Upper lobe of left lung (tissue), 6 donors: ENCODE measurements around the gene PDE1A. TPM values are rescaled to one million over a fixed set of nuclear protein-coding genes. Genes with fewer than 3 reads are reported as not detected.

Experiments
- ATAC-seq, 2 donors: fragments of 200-7000 bp; cut with Tn5 transposase; one replicate each; pipeline ENCODE4 v1.9.1; 2022; ENCODE audit warnings: mild to moderate bottlenecking in 2 of 2, moderate library complexity in 2 of 2; ENCODE audit not compliant: low FRiP score in 2 of 2
- DNase-seq, 2 donors: peaks; one replicate each; pipeline ENCODE4 v3.0.0-alpha.2; 2019 to 2020
- H3K27ac ChIP-seq, 4 donors: fragments of 200-600 bp; sonication (generic); one replicate each; pipeline ENCODE4 v1.5.1; 2016 to 2019
- H3K27me3 ChIP-seq, 4 donors: fragments of 200-600 bp; sonication (generic); one replicate each; pipeline ENCODE4 v1.5.1; 2017 to 2019
- H3K36me3 ChIP-seq, 4 donors: fragments of 200-600 bp; sonication (generic); one replicate each; pipeline ENCODE4 v1.5.1; 2016 to 2019
- H3K4me1 ChIP-seq, 4 donors: fragments of 200-600 bp; sonication (generic); one replicate each; pipeline ENCODE4 v1.5.1; 2018 to 2019
- H3K4me3 ChIP-seq, 4 donors: fragments of 200-600 bp; sonication (generic); one replicate each; pipeline ENCODE4 v1.5.1; 2017 to 2019; ENCODE audit warnings: mild to moderate bottlenecking in 2 of 4, moderate library complexity in 1 of 4
- H3K9me3 ChIP-seq, 4 donors: fragments of 200-600 bp; sonication (generic); one replicate each; pipeline ENCODE4 v1.5.1; 2018 to 2019
- EP300 ChIP-seq, 4 donors: sonication (generic); formaldehyde crosslinking; IDR thresholded peaks; one replicate each; pipeline ENCODE4 v1.5.1; 2017; ENCODE audit warnings: antibody characterized with exemption in 4 of 4, control low read depth in 2 of 4
- POLR2A ChIP-seq, 4 donors: fragments of 450-650 bp; IDR thresholded peaks; one replicate each; pipeline ENCODE4 v1.5.1; 2016 to 2017; ENCODE audit warnings: antibody characterized with exemption in 4 of 4, mild to moderate bottlenecking in 2 of 4
- POLR2AphosphoS5 ChIP-seq, 2 donors: sonication (generic); formaldehyde crosslinking; IDR thresholded peaks; one replicate each; pipeline ENCODE4 v1.5.1; 2017; ENCODE audit warnings: antibody characterized with exemption in 2 of 2
- WGBS, 2 donors: methylation state at CpG; one replicate each; pipeline ENCODE4 v1.1.5; 2017 to 2018; 5-methylcytosine and 5-hydroxymethylcytosine counted together
- total RNA-seq, 6 donors: library from RNA; depleted of rRNA in 4 of 6; stranded (reverse); fragments of >200 nt in 4 of 6; gene quantifications; one replicate each; pipeline versions ENCODE4 v1.1.0 to v1.2.1, GENCODE V29; 2016 to 2021
- TF ChIP-seq, protein P1 (sequence below), 6 experiments: fragments of 450-650 bp in 4 of 6; fragments of 200-600 bp in 2 of 6; sonication (generic) in 2 of 6; IDR thresholded peaks; one replicate each; pipeline ENCODE4 v1.5.1; 2016 to 2019; ENCODE audit warnings: antibody characterized with exemption in 6 of 6
- donor health status: DM: no; HTN: no; CAD: no; lungs with moderate emphysema.
- donor health status: DM: no; HTN: yes; CAD: no; lungs with severe emphysema.

PDE1A gene
- total RNA-seq, 6 donors from 2014 or later: 0.67 to 4.3 (median 2.5) TPM

DNA sequence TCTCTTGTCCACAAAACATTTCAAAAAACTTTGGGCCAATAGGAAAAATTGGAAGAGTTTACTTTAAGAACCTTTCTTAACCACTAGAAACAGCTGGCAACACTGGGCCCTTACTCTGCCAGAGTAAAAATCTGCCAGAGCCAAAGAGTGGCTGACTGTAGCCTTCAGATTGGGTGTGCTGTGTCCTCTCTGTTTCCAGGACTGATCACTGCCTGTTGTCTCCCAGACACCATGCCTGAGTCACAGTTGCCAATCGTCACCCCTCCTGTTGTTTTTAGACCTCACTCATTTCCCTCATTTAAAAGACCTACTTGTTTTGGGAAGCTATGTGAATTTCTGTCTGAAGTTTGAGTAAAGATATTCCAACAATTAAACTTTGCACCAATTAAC, 282.1 kb downstream of the PDE1A start:
- no peaks in the 10 kb centered on the region for H3K27me3 ChIP-seq
- H3K36me3 ChIP-seq: no peaks in the 10 kb centered on the region
- H3K4me1 ChIP-seq: no peaks in the 10 kb centered on the region
- 53 to 59% methylated on average over 1 of the region's 1 CpG for WGBS, 2 donors
- no peak for TF ChIP-seq POLR2AphosphoS5 (IDR thresholded peaks at IDR 0.05)
- TF ChIP-seq, protein P1, sequence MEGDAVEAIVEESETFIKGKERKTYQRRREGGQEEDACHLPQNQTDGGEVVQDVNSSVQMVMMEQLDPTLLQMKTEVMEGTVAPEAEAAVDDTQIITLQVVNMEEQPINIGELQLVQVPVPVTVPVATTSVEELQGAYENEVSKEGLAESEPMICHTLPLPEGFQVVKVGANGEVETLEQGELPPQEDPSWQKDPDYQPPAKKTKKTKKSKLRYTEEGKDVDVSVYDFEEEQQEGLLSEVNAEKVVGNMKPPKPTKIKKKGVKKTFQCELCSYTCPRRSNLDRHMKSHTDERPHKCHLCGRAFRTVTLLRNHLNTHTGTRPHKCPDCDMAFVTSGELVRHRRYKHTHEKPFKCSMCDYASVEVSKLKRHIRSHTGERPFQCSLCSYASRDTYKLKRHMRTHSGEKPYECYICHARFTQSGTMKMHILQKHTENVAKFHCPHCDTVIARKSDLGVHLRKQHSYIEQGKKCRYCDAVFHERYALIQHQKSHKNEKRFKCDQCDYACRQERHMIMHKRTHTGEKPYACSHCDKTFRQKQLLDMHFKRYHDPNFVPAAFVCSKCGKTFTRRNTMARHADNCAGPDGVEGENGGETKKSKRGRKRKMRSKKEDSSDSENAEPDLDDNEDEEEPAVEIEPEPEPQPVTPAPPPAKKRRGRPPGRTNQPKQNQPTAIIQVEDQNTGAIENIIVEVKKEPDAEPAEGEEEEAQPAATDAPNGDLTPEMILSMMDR (IDR thresholded peaks at IDR 0.05): no peak
- TF ChIP-seq POLR2A (IDR thresholded peaks at IDR 0.05): no peak
- TF ChIP-seq EP300 (IDR thresholded peaks at IDR 0.05): no peak
- no peaks in the 10 kb centered on the region for H3K9me3 ChIP-seq
- ATAC-seq (peak in 1 of 2 donors; percentile 29), DNase-seq (no peak)
- H3K4me3 ChIP-seq: no peak overlapping the region
- H3K27ac ChIP-seq: no peak overlapping the region

DNA sequence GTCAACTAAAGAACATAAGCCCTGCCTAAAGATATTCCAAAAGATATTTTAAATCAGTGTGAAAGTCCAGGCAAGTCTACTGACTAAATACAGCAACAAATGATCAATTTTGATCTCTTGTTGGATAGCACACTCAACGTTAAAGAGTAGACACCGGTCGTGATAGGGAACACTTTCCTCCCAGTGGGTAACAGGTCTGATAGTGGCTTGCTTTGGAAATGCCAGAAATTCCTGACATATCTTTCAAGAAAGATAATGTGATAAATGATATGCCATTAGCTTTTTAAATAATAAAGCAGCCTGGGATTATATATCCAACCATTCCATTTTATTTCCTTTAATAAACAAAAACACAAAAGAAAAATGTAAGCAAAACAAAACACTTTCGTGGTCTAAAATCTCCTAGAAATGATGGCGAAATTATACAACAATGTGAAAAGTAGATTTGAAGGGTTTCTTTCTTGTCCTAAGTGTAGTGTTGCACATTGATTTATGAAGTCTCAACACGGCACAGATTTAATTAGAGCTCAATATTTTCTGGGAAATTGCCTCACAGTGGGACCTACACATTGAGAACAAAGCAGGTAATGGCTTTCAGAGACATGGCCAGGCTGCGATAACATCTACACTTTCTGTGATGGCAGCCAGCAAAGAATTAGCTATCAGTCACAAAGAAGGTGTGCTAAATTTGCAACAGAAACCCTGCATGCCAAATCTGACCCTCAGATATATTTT, 282.6 kb downstream of the PDE1A start:
- H3K4me1 ChIP-seq: no peaks in the 10 kb centered on the region
- ATAC-seq: no peak
- no peaks in the 10 kb centered on the region for H3K9me3 ChIP-seq
- no peak overlapping the region for H3K4me3 ChIP-seq
- TF ChIP-seq, protein P1 (IDR thresholded peaks at IDR 0.05): no peak
- TF ChIP-seq EP300 (IDR thresholded peaks at IDR 0.05): no peak
- TF ChIP-seq POLR2AphosphoS5 (IDR thresholded peaks at IDR 0.05): no peak
- TF ChIP-seq POLR2A (IDR thresholded peaks at IDR 0.05): no peak
- no peak overlapping the region for H3K27ac ChIP-seq
- no peaks in the 10 kb centered on the region for H3K36me3 ChIP-seq
- no peak for DNase-seq
- no peaks in the 10 kb centered on the region for H3K27me3 ChIP-seq
- WGBS, 2 donors: 53 to 57% methylated on average over 7 of the region's 7 CpGs

DNA sequence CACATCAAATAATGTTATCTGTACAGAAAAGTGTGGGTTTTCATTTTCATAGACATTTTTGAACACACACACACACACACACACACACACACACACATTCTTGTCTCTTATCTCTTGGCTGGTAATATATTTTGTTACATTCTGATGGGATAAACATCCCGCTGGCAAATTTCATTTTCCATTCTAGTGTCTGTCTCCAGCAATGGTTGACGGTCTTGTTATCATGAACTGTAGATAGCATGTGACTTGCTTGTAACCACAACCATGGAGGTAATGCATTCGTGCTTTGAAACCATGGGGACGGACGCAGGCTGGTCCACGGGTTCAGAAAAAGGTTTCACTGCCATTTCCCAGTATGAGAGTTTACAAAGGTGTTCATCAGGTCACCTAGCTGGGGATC, 284.8 kb downstream of the PDE1A start:
- TF ChIP-seq POLR2AphosphoS5 (IDR thresholded peaks at IDR 0.05) (no peak), POLR2A (IDR thresholded peaks at IDR 0.05) (no peak), EP300 (IDR thresholded peaks at IDR 0.05) (no peak)
- TF ChIP-seq, protein P1 (IDR thresholded peaks at IDR 0.05): no peak
- Histone ChIP-seq H3K4me3 (no peak overlapping the region), H3K9me3 (no peaks in the 10 kb centered on the region), H3K4me1 (no peaks in the 10 kb centered on the region), H3K27ac (no peak overlapping the region), H3K36me3 (no peaks in the 10 kb centered on the region), H3K27me3 (no peaks in the 10 kb centered on the region)
- no peak for ATAC-seq
- no peak for DNase-seq
- WGBS, 2 donors: 75 to 79% methylated on average over 6 of the region's 6 CpGs

DNA sequence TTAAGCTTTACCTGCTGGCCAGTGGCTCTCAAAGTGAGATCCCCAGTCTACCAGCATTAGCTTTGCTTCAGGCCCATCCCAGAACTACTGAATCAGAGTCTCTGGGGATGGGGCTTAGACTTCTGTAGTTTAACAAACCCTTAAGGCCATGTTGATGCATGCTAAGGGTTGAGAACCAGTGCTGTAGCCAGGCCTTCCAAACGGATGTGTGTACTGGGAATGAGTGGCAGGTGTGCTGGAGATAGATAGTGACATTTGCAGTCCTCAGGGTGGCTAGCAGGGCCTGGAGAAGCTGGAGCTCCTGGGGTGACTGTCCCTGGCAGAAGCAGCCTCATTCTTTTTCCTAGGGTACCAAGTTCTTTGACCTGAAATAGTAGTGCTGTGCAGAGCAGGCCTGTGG, 292.6 kb downstream of the PDE1A start:
- no peak overlapping the region for H3K4me3 ChIP-seq
- no peaks in the 10 kb centered on the region for H3K9me3 ChIP-seq
- H3K27ac ChIP-seq: no peak overlapping the region
- H3K27me3 ChIP-seq: no peaks in the 10 kb centered on the region
- H3K4me1 ChIP-seq: no peaks in the 10 kb centered on the region
- TF ChIP-seq POLR2A (IDR thresholded peaks at IDR 0.05) (no peak), EP300 (IDR thresholded peaks at IDR 0.05) (no peak), POLR2AphosphoS5 (IDR thresholded peaks at IDR 0.05) (no peak)
- TF ChIP-seq, protein P1 (IDR thresholded peaks at IDR 0.05): no peak
- ATAC-seq (no peak), DNase-seq (no peak)
- H3K36me3 ChIP-seq: no peaks in the 10 kb centered on the region
- 38 to 54% methylated on average over 1 of the region's 1 CpG for WGBS, 2 donors
